ENCODE measurements around the gene NRXN3. TPM values are rescaled to one million over a fixed set of nuclear protein-coding genes. Genes with fewer than 3 reads are reported as not detected.

Gene NRXN3
- total RNA-seq, 5 donors from 2014 or later (not counting 1 experiment from before 2014, with no cell fraction given), result not detected

- CTCF ChIA-PET, result no interaction called here
- Histone ChIP-seq H3K4me1 (ENCODE audit: control insufficient read depth in 1 of 2, extremely low read depth in 1 of 2, insufficient read depth in 2 of 2, low read length in 2 of 2) (no peaks in the 10 kb centered on the region), H3K9me3 (no peaks in the 10 kb centered on the region), H3K27me3 (replicated peaks in 1 of 2; ENCODE audit: control insufficient read depth in 2 of 2, extremely low read depth in 1 of 2, insufficient read depth in 2 of 2, low read length in 1 of 2) (no peaks in the 10 kb centered on the region), H3K4me3 (ENCODE audit: control insufficient read depth in 1 of 2, extremely low read depth in 1 of 2, low read length in 1 of 2) (no peak overlapping the region), H3K36me3 (ENCODE audit: control insufficient read depth in 2 of 2, extremely low read depth in 1 of 2, insufficient read depth in 1 of 2, low read length in 1 of 2) (no peaks in the 10 kb centered on the region), H3K27ac (ENCODE audit: low read length) (no peak overlapping the region)
- Mint-ChIP-seq H3K4me3 (no peak overlapping the region), H3K4me1 (no peaks in the 10 kb centered on the region), H3K9me3 (peaks cover 0 to 4% (median 3%) of the 10 kb centered on the region in 3 donors), H3K27me3 (no peaks in the 10 kb centered on the region), H3K36me3 (no peaks in the 10 kb centered on the region), H3K27ac (no peak overlapping the region)
- WGBS (ENCODE audit: insufficient coverage), result no CpG with 5 or more reads among the region's 1 CpG
- ATAC-seq (replicated peaks in 1 of 4), result no peak
- POLR2A ChIA-PET, result no interaction called here
- no peak for DNase-seq
Observed at GRCh38 chr14:79408696-79409095, 1238.5 kb downstream of the NRXN3 start.

DNA sequence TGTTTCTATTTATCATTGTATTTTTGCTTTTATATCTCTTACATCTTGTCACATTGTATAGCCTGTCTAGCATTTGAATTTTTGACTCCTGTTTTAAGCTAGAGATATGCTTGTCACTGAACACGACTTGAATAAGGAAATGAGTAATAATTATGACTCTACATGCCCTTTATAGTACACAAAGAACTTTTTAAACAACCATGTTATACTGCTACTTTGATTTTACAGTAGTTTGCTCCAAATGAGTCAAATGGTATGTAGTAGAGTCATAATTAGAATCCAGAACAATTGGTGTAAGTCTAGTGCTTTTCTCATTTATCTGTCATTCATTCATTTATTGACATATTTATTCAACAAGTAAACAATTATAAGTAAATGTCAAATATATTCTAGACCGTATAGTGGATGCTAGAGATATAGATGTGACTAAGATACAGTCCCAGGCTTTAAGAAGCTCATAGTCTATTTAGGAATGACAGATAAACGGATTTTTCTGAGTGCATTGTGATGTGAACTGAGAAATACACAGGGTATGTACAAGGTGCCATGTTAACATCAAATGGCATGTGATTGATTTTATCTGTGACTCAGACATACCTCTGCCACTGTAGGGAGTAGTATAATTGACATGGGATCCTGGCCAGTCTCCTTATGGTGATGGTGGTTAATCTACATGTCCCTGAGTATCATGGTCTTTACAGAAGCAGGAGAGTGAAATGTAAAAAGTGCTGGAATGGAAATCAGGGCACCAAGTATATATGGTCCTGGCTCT lies 1241.4 kb downstream of the NRXN3 start:
- ChIA-PET CTCF (no interaction called here), POLR2A (no interaction called here)
- Mint-ChIP-seq H3K27ac (no peak overlapping the region), H3K4me1 (no peaks in the 10 kb centered on the region), H3K36me3 (no peaks in the 10 kb centered on the region), H3K9me3 (peaks cover 0 to 4% (median 3%) of the 10 kb centered on the region in 3 donors), H3K27me3 (no peaks in the 10 kb centered on the region), H3K4me3 (no peak overlapping the region)
- Histone ChIP-seq H3K36me3 (ENCODE audit: control insufficient read depth in 2 of 2, extremely low read depth in 1 of 2, insufficient read depth in 1 of 2, low read length in 1 of 2) (no peaks in the 10 kb centered on the region), H3K4me1 (ENCODE audit: control insufficient read depth in 1 of 2, extremely low read depth in 1 of 2, insufficient read depth in 2 of 2, low read length in 2 of 2) (no peaks in the 10 kb centered on the region), H3K27ac (ENCODE audit: low read length) (no peak overlapping the region), H3K27me3 (replicated peaks in 1 of 2; ENCODE audit: control insufficient read depth in 2 of 2, extremely low read depth in 1 of 2, insufficient read depth in 2 of 2, low read length in 1 of 2) (no peaks in the 10 kb centered on the region), H3K4me3 (ENCODE audit: control insufficient read depth in 1 of 2, extremely low read depth in 1 of 2, low read length in 1 of 2) (no peak overlapping the region), H3K9me3 (no peaks in the 10 kb centered on the region)
- ATAC-seq (replicated peaks in 1 of 4) (no peak), DNase-seq (no peak)
- WGBS (ENCODE audit: insufficient coverage), result 20% methylated on average over 1 of the region's 3 CpGs

DNA sequence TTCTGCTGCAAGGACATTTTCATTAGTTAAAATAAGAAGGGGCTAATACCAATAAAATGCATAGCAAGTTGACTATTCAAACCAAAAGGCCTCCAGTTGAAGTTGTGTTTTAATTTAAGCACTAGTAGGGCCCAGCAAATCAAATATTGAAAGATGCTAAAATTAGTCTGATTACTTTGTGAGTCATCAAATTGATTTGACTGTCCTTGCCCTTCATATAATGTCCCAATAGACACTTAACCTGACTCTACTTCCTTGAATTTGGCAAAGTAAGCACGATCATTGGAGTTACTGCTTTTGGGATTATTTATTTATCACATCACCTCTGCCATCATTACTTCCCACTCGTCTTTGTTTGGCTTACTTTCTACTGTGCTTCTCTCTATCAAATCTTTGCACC lies 1242.6 kb downstream of the NRXN3 start:
- peaks cover 0 to 4% (median 3%) of the 10 kb centered on the region in 3 donors for H3K9me3 Mint-ChIP-seq
- H3K36me3 ChIP-seq (ENCODE audit: control insufficient read depth in 2 of 2, extremely low read depth in 1 of 2, insufficient read depth in 1 of 2, low read length in 1 of 2), result no peaks in the 10 kb centered on the region
- ChIA-PET CTCF (no interaction called here), POLR2A (no interaction called here)
- H3K27me3 ChIP-seq (replicated peaks in 1 of 2; ENCODE audit: control insufficient read depth in 2 of 2, extremely low read depth in 1 of 2, insufficient read depth in 2 of 2, low read length in 1 of 2), result no peaks in the 10 kb centered on the region
- H3K4me1 ChIP-seq (ENCODE audit: control insufficient read depth in 1 of 2, extremely low read depth in 1 of 2, insufficient read depth in 2 of 2, low read length in 2 of 2), result no peaks in the 10 kb centered on the region
- no peak for ATAC-seq (replicated peaks in 1 of 4)
- DNase-seq, result no peak
- no peak overlapping the region for H3K27ac Mint-ChIP-seq
- no peaks in the 10 kb centered on the region for H3K27me3 Mint-ChIP-seq
- no peak overlapping the region for H3K4me3 Mint-ChIP-seq
- no peaks in the 10 kb centered on the region for H3K9me3 ChIP-seq
- H3K27ac ChIP-seq (ENCODE audit: low read length), result no peak overlapping the region
- WGBS (ENCODE audit: insufficient coverage), result no CpG with 5 or more reads among the region's 2 CpGs
- no peaks in the 10 kb centered on the region for H3K4me1 Mint-ChIP-seq
- no peak overlapping the region for H3K4me3 ChIP-seq (ENCODE audit: control insufficient read depth in 1 of 2, extremely low read depth in 1 of 2, low read length in 1 of 2)
- H3K36me3 Mint-ChIP-seq, result no peaks in the 10 kb centered on the region

GRCh38 chr14:79413734-79414428 lies 1243.7 kb downstream of the NRXN3 start:
- no peak overlapping the region for H3K27ac Mint-ChIP-seq
- no peaks in the 10 kb centered on the region for H3K9me3 ChIP-seq
- H3K4me3 ChIP-seq (ENCODE audit: control insufficient read depth in 1 of 2, extremely low read depth in 1 of 2, low read length in 1 of 2), result no peak overlapping the region
- H3K4me3 Mint-ChIP-seq, result no peak overlapping the region
- H3K27me3 ChIP-seq (replicated peaks in 1 of 2; ENCODE audit: control insufficient read depth in 2 of 2, extremely low read depth in 1 of 2, insufficient read depth in 2 of 2, low read length in 1 of 2), result no peaks in the 10 kb centered on the region
- CTCF ChIA-PET, result no interaction called here
- no peaks in the 10 kb centered on the region for H3K4me1 Mint-ChIP-seq
- H3K9me3 Mint-ChIP-seq, result peaks cover 5 to 7% (median 7%) of the 10 kb centered on the region in 3 donors
- POLR2A ChIA-PET, result no interaction called here
- no peaks in the 10 kb centered on the region for H3K27me3 Mint-ChIP-seq
- H3K36me3 ChIP-seq (ENCODE audit: control insufficient read depth in 2 of 2, extremely low read depth in 1 of 2, insufficient read depth in 1 of 2, low read length in 1 of 2), result no peaks in the 10 kb centered on the region
- H3K36me3 Mint-ChIP-seq, result no peaks in the 10 kb centered on the region
- DNase-seq, result no peak
- no peak for ATAC-seq (replicated peaks in 1 of 4)
- WGBS (ENCODE audit: insufficient coverage), result no CpG with 5 or more reads among the region's 4 CpGs
- H3K27ac ChIP-seq (ENCODE audit: low read length), result no peak overlapping the region
- no peaks in the 10 kb centered on the region for H3K4me1 ChIP-seq (ENCODE audit: control insufficient read depth in 1 of 2, extremely low read depth in 1 of 2, insufficient read depth in 2 of 2, low read length in 2 of 2)

GRCh38 chr14:79415726-79416125 lies 1245.6 kb downstream of the NRXN3 start:
- H3K36me3 Mint-ChIP-seq, result no peaks in the 10 kb centered on the region
- Histone ChIP-seq H3K36me3 (ENCODE audit: control insufficient read depth in 2 of 2, extremely low read depth in 1 of 2, insufficient read depth in 1 of 2, low read length in 1 of 2) (no peaks in the 10 kb centered on the region), H3K27ac (ENCODE audit: low read length) (no peak overlapping the region), H3K27me3 (replicated peaks in 1 of 2; ENCODE audit: control insufficient read depth in 2 of 2, extremely low read depth in 1 of 2, insufficient read depth in 2 of 2, low read length in 1 of 2) (no peaks in the 10 kb centered on the region), H3K4me3 (ENCODE audit: control insufficient read depth in 1 of 2, extremely low read depth in 1 of 2, low read length in 1 of 2) (no peak overlapping the region), H3K4me1 (ENCODE audit: control insufficient read depth in 1 of 2, extremely low read depth in 1 of 2, insufficient read depth in 2 of 2, low read length in 2 of 2) (no peaks in the 10 kb centered on the region), H3K9me3 (no peaks in the 10 kb centered on the region)
- no peaks in the 10 kb centered on the region for H3K27me3 Mint-ChIP-seq
- DNase-seq (no peak), ATAC-seq (replicated peaks in 1 of 4) (no peak)
- no peaks in the 10 kb centered on the region for H3K4me1 Mint-ChIP-seq
- no peak overlapping the region for H3K27ac Mint-ChIP-seq
- no peak overlapping the region for H3K4me3 Mint-ChIP-seq
- ChIA-PET CTCF (no interaction called here), POLR2A (no interaction called here)
- WGBS (ENCODE audit: insufficient coverage), result 90% methylated on average over 1 of the region's 1 CpG
- peaks cover 5 to 10% (median 8%) of the 10 kb centered on the region in 3 donors for H3K9me3 Mint-ChIP-seq

- DNase-seq, result no peak
- no peaks in the 10 kb centered on the region for H3K36me3 ChIP-seq (ENCODE audit: control insufficient read depth in 2 of 2, extremely low read depth in 1 of 2, insufficient read depth in 1 of 2, low read length in 1 of 2)
- Mint-ChIP-seq H3K27me3 (no peaks in the 10 kb centered on the region), H3K4me3 (no peak overlapping the region), H3K36me3 (no peaks in the 10 kb centered on the region), H3K9me3 (peaks cover 5 to 9% (median 8%) of the 10 kb centered on the region in 3 donors), H3K4me1 (no peaks in the 10 kb centered on the region), H3K27ac (no peak overlapping the region)
- no peaks in the 10 kb centered on the region for H3K4me1 ChIP-seq (ENCODE audit: control insufficient read depth in 1 of 2, extremely low read depth in 1 of 2, insufficient read depth in 2 of 2, low read length in 2 of 2)
- no peak overlapping the region for H3K4me3 ChIP-seq (ENCODE audit: control insufficient read depth in 1 of 2, extremely low read depth in 1 of 2, low read length in 1 of 2)
- WGBS (ENCODE audit: insufficient coverage), result no CpG with 5 or more reads among the region's 2 CpGs
- H3K27me3 ChIP-seq (replicated peaks in 1 of 2; ENCODE audit: control insufficient read depth in 2 of 2, extremely low read depth in 1 of 2, insufficient read depth in 2 of 2, low read length in 1 of 2), result no peaks in the 10 kb centered on the region
- ATAC-seq (replicated peaks in 1 of 4), result no peak
- ChIA-PET CTCF (no interaction called here), POLR2A (no interaction called here)
- no peak overlapping the region for H3K27ac ChIP-seq (ENCODE audit: low read length)
- no peaks in the 10 kb centered on the region for H3K9me3 ChIP-seq
Observed at GRCh38 chr14:79417961-79418360, 1247.8 kb downstream of the NRXN3 start.
